CD4-positive, alpha-beta T cell (primary cell): ENCODE results near the gene SRSF11. TPM values are rescaled to one million over a fixed set of nuclear protein-coding genes. Genes with fewer than 3 reads are reported as not detected.

Experiments used
- ATAC-seq: fragments of 200-7000 bp; cut with Tn5 transposase; one replicate; pipeline ENCODE4 v1.10.0; 2022; ENCODE audit warnings: mild to moderate bottlenecking; ENCODE audit not compliant: poor library complexity
- CTCF ChIA-PET: fragments of 350-600 bp; sonication (Branson Sonifier 250); formaldehyde crosslinking; loops from one replicate; lab custom pipeline; 2021; ENCODE audit warnings: antibody characterized with exemption, inconsistent platforms; lab: Charles Lee
- POLR2A ChIA-PET: fragments of 350-600 bp; sonication (Branson Sonifier 250); formaldehyde crosslinking; loops from one replicate; lab custom pipeline; 2021; ENCODE audit warnings: antibody characterized with exemption, inconsistent platforms; lab: Charles Lee
- DNase-seq, 14 experiments: peaks; one replicate each; pipeline ENCODE4 v3.0.0-alpha.2; 2013 to 2020; ENCODE audit warnings: mixed read lengths in 2 of 14
- H3K27ac ChIP-seq, 2 donors: one replicate each; pipeline versions ENCODE4 v1.5.1 to v1.7.0; 2013; ENCODE audit warnings: low read length in 2 of 2, low read depth in 1 of 2, mild to moderate bottlenecking in 1 of 2
- H3K27me3 ChIP-seq, 2 experiments: 1 replicate in 1 of 2; 2 replicates in 1 of 2; pipeline versions ENCODE4 v1.6.1 to v1.7.0; 2013; ENCODE audit warnings: low read length in 2 of 2, control low read depth in 1 of 2, mild to moderate bottlenecking in 1 of 2, moderate library complexity in 1 of 2; ENCODE audit not compliant: insufficient read depth in 2 of 2, control insufficient read depth in 1 of 2
- H3K36me3 ChIP-seq: one replicate; pipeline ENCODE4 v1.6.1; 2013; ENCODE audit warnings: low read length, control low read depth; ENCODE audit not compliant: insufficient read depth
- H3K4me1 ChIP-seq: one replicate; pipeline ENCODE4 v1.6.1; 2013; ENCODE audit warnings: low read length, control low read depth; ENCODE audit not compliant: insufficient read depth
- H3K4me3 ChIP-seq: one replicate; pipeline ENCODE4 v1.5.1; 2013; ENCODE audit warnings: mild to moderate bottlenecking, low read length, moderate library complexity
- H3K9me3 ChIP-seq, 2 experiments: 1 replicate in 1 of 2; 2 replicates in 1 of 2; pipeline versions ENCODE4 v1.6.1 to v1.7.0; 2013; ENCODE audit warnings: low read length in 2 of 2, mild to moderate bottlenecking in 2 of 2, control low read depth in 1 of 2, moderate library complexity in 1 of 2; ENCODE audit not compliant: control insufficient read depth in 1 of 2, insufficient read depth in 1 of 2
- H3K27ac Mint-ChIP-seq: one replicate; pipeline ENCODE4 v1.8.0; 2020; ENCODE audit warnings: mixed read lengths
- H3K27me3 Mint-ChIP-seq: one replicate; pipeline ENCODE4 v1.8.0; 2021; ENCODE audit warnings: mixed read lengths
- H3K36me3 Mint-ChIP-seq: one replicate; pipeline ENCODE4 v1.8.0; 2021; ENCODE audit warnings: low read depth, mixed read lengths
- H3K4me1 Mint-ChIP-seq: one replicate; pipeline ENCODE4 v1.8.0; 2021; ENCODE audit warnings: low read depth, mixed read lengths
- H3K4me3 Mint-ChIP-seq: one replicate; pipeline ENCODE4 v1.8.0; 2020; ENCODE audit warnings: mild to moderate bottlenecking, mixed read lengths
- H3K9me3 Mint-ChIP-seq: one replicate; pipeline ENCODE4 v1.8.0; 2020; ENCODE audit warnings: mixed read lengths
- CTCF ChIP-seq: fragments of 200-600 bp; IDR thresholded peaks from one replicate; pipeline ENCODE4 v1.8.0; 2022; ENCODE audit warnings: antibody characterized with exemption, mild to moderate bottlenecking
- intact Hi-C, 2 experiments: fragments of 100-400 bp; cut with DNase I in 1 of 2; cut with micrococcal nuclease in 1 of 2; formaldehyde crosslinking; loops; one replicate each; pipeline versions ENCODE4 v1.15.1 to v1.9.0; 2023 to 2025; cut with DNase I, micrococcal nuclease
- total RNA-seq, 174 experiments: library from RNA in 2 of 174; stranded (reverse) in 2 of 174; gene quantifications; one replicate each; pipeline ENCODE4 v1.2.3 and lab custom pipeline; 2021 to 2026

SRSF11 gene
- total RNA-seq, 2 experiments from 2014 or later: 454 to 459 TPM

- intact Hi-C loops: no loop called here
- no peak overlapping the region for H3K4me3 Mint-ChIP-seq
- peaks cover 86% of the 10 kb centered on the region for H3K36me3 ChIP-seq
- peaks cover 92% of the 10 kb centered on the region for H3K36me3 Mint-ChIP-seq
- peaks cover 62% of the 10 kb centered on the region for H3K4me1 Mint-ChIP-seq
- no peak overlapping the region for H3K4me3 ChIP-seq
- DNase-seq: no peak
- H3K27ac ChIP-seq: no peak overlapping the region
- TF ChIP-seq CTCF: no peak
- ChIA-PET CTCF (no interaction called here), POLR2A (no interaction called here)
- no peak overlapping the region for H3K27ac Mint-ChIP-seq
- no peaks in the 10 kb centered on the region for H3K27me3 ChIP-seq
- no peak for ATAC-seq
- no peaks in the 10 kb centered on the region for H3K4me1 ChIP-seq
- no peaks in the 10 kb centered on the region for H3K9me3 ChIP-seq
- no peaks in the 10 kb centered on the region for H3K9me3 Mint-ChIP-seq
- no peaks in the 10 kb centered on the region for H3K27me3 Mint-ChIP-seq
Measured at GRCh38 chr1:70228670-70229069, 7.5 kb downstream of the SRSF11 start.

DNA sequence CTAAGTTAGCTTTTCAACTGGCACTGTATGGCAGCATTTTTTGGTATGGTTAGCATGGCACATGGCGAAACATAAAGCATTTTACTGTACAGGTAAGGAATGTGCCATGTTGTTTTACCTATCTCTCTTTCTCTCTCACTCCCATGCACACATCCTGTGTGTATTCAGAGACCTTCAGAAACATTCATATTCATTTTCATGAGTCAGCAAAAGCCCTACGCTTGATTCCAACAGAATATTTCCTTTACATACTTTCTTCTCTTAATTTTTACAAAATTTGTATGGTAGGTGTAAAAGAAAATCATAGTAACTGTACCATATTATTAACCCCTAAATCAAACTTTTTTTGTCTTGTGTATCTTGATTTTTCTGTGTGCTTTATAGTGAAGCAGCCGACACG is 10.3 kb downstream of the SRSF11 start:
- Histone ChIP-seq H3K27ac (no peak overlapping the region), H3K9me3 (no peaks in the 10 kb centered on the region), H3K4me1 (no peaks in the 10 kb centered on the region), H3K27me3 (no peaks in the 10 kb centered on the region), H3K36me3 (peaks cover 89% of the 10 kb centered on the region), H3K4me3 (no peak overlapping the region)
- peaks cover 96% of the 10 kb centered on the region for H3K36me3 Mint-ChIP-seq
- no peaks in the 10 kb centered on the region for H3K9me3 Mint-ChIP-seq
- H3K27ac Mint-ChIP-seq: no peak overlapping the region
- H3K27me3 Mint-ChIP-seq: no peaks in the 10 kb centered on the region
- ATAC-seq (no peak), DNase-seq (no peak)
- ChIA-PET POLR2A (interaction anchor here (4.2 kb wide), 1 partner anchor 10 kb away, joined by 19 read pairs; the partner anchor contains the start of gene SRSF11), CTCF (interaction anchor here (1.1 kb wide), 1 partner anchor 10 kb away, joined by 3 read pairs; the partner anchor contains the start of gene SRSF11)
- intact Hi-C loops: loop anchor here in 1 of 2 experiments (5.0 kb wide), 1 partner anchor 831 kb away; no protein-coding TSS in a partner anchor
- H3K4me1 Mint-ChIP-seq: peaks cover 44% of the 10 kb centered on the region
- no peak for TF ChIP-seq CTCF
- no peak overlapping the region for H3K4me3 Mint-ChIP-seq

- Histone ChIP-seq H3K36me3 (peaks cover 100% of the 10 kb centered on the region), H3K4me1 (no peaks in the 10 kb centered on the region), H3K4me3 (no peak overlapping the region), H3K27me3 (no peaks in the 10 kb centered on the region), H3K9me3 (no peaks in the 10 kb centered on the region), H3K27ac (no peak overlapping the region)
- ATAC-seq: no peak
- Mint-ChIP-seq H3K4me3 (no peak overlapping the region), H3K36me3 (peaks cover 96% of the 10 kb centered on the region), H3K27ac (no peak overlapping the region), H3K27me3 (no peaks in the 10 kb centered on the region), H3K9me3 (no peaks in the 10 kb centered on the region), H3K4me1 (peaks cover 23% of the 10 kb centered on the region)
- POLR2A ChIA-PET: interaction anchor here (2.0 to 4.2 kb wide), 2 partner anchors 13 to 176 kb away, joined by 5 to 19 read pairs; partner anchors contain the start of genes CTH and SRSF11
- CTCF ChIA-PET: interaction anchor here (0.8 to 0.9 kb wide), 2 partner anchors 14 to 22 kb away, joined by 3 read pairs; no protein-coding TSS in a partner anchor
- DNase-seq: no peak
- no peak for TF ChIP-seq CTCF
- intact Hi-C loops: loop anchor here in 1 of 2 experiments (5.0 kb wide), 1 partner anchor 828 kb away; no protein-coding TSS in a partner anchor
Measured at GRCh38 chr1:70234733-70235132, 13.6 kb downstream of the SRSF11 start.
